MCF 10A (cell line): ENCODE data around the gene CSK. TPM values are rescaled to one million over a fixed set of nuclear protein-coding genes. Genes with fewer than 3 reads are reported as not detected.

Source experiments
- BruUV-seq: library from RNA; stranded (reverse); fragments of 400-500 nt; replicated peaks from 2 replicates; lab custom pipeline; 2021; lab: Mats Ljungman, UMichigan
- CTCF ChIA-PET: fragments of 300-600 bp; sonication (Branson Sonifier 250); formaldehyde crosslinking; extraction: SDS; loops from one replicate; lab custom pipeline; 2021; ENCODE audit warnings: antibody characterized with exemption, inconsistent platforms; lab: Yijun Ruan, JAX
- POLR2A ChIA-PET: fragments of 300-600, 350-650 bp; sonication (Branson Sonifier 250); formaldehyde crosslinking; extraction: SDS; loops from one replicate; lab custom pipeline; 2020; ENCODE audit warnings: antibody characterized with exemption, inconsistent platforms; lab: Yijun Ruan, JAX
- DNase-seq: peaks from one replicate; pipeline ENCODE4 v3.0.0-alpha.2; 2018; ENCODE audit not compliant: unreplicated experiment
- H3K27ac Mint-ChIP-seq: one replicate; pipeline ENCODE4 v1.8.0; 2022; ENCODE audit warnings: mild to moderate bottlenecking, low read depth, mixed read lengths; ENCODE audit not compliant: unreplicated experiment
- H3K27me3 Mint-ChIP-seq: one replicate; pipeline ENCODE4 v1.8.0; 2022; ENCODE audit warnings: mixed read lengths; ENCODE audit not compliant: insufficient read depth, unreplicated experiment
- H3K36me3 Mint-ChIP-seq: one replicate; pipeline ENCODE4 v1.8.0; 2022; ENCODE audit warnings: mild to moderate bottlenecking, moderate library complexity, mixed read lengths; ENCODE audit not compliant: insufficient read depth, unreplicated experiment
- H3K4me1 Mint-ChIP-seq: one replicate; pipeline ENCODE4 v1.8.0; 2022; ENCODE audit warnings: mixed read lengths; ENCODE audit not compliant: insufficient read depth, unreplicated experiment
- H3K4me3 Mint-ChIP-seq: one replicate; pipeline ENCODE4 v1.8.0; 2022; ENCODE audit warnings: mild to moderate bottlenecking, moderate library complexity, mixed read lengths; ENCODE audit not compliant: unreplicated experiment
- H3K9me3 Mint-ChIP-seq: one replicate; pipeline ENCODE4 v1.8.0; 2022; ENCODE audit warnings: mixed read lengths; ENCODE audit not compliant: unreplicated experiment
- intact Hi-C: fragments of 100-400 bp; cut with micrococcal nuclease; formaldehyde crosslinking; loops from 2 replicates; pipeline ENCODE4 v1.14.1; 2022
- total RNA-seq: library from RNA; stranded (reverse); gene quantifications from 2 replicates; pipeline ENCODE4 v1.2.3, GENCODE V29; 2022
- TF ChIP-seq, protein P1 (sequence below): fragments of 200-600 bp; IDR thresholded peaks from one replicate; pipeline ENCODE4 v1.8.0; 2022; ENCODE audit warnings: antibody characterized with exemption, mild to moderate bottlenecking; ENCODE audit not compliant: unreplicated experiment

The CSK gene
- total RNA-seq, 1 experiment from 2014 or later, result 65.3 TPM

DNA sequence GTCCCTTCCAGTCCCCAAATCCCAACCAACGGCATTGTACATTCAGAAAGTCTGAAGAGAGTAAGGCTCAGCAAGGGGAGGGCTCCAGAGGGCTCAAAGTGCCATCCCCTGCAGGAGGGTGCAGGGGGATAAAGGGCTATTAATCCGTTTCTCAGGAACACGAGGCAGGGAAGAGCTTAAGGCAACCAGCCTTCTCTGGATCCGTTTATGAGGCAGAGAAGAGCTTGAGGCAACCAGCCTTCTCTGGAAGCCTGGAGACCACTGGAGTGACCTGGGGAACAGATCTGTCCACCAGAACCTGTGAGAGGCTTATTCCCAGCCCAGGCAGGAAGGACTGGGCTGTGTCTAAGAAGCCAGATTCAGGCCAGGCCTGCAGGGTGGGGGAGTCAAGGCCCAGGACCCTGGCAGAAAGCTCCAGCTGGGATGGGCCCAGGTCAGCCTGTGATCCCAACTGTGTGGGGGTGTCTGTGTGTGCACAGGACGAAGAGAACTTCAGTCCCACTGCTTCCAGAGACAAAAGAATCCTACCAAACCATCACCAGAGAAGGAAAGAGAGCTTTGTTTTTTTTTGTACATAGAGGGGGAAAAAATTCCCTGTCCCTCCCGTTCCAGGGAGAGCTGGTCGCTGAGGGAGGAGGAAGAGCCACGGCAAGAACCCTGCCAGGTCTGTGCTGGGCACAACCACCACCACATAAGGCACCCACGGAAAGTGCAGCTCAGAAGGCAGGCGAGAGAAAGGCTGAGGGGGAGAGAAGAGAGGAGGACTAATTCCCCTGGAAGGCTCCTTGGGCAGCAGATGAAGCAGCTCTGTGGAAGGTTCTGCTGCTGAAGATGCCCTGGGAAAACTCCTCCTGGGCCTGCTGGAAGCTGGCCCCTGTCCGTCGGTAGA lies 62.7 kb downstream of the CSK start:
- no peak for DNase-seq
- TF ChIP-seq, protein P1, sequence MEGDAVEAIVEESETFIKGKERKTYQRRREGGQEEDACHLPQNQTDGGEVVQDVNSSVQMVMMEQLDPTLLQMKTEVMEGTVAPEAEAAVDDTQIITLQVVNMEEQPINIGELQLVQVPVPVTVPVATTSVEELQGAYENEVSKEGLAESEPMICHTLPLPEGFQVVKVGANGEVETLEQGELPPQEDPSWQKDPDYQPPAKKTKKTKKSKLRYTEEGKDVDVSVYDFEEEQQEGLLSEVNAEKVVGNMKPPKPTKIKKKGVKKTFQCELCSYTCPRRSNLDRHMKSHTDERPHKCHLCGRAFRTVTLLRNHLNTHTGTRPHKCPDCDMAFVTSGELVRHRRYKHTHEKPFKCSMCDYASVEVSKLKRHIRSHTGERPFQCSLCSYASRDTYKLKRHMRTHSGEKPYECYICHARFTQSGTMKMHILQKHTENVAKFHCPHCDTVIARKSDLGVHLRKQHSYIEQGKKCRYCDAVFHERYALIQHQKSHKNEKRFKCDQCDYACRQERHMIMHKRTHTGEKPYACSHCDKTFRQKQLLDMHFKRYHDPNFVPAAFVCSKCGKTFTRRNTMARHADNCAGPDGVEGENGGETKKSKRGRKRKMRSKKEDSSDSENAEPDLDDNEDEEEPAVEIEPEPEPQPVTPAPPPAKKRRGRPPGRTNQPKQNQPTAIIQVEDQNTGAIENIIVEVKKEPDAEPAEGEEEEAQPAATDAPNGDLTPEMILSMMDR, result no peak
- ChIA-PET POLR2A (interaction anchor here (0.6 to 2.6 kb wide), 5 partner anchors 25 to 74 kb away, joined by 3 to 18 read pairs (median 6); partner anchors contain the start of gene SCAMP2), CTCF (interaction anchor here (1.1 to 1.5 kb wide), 2 partner anchors 25 to 106 kb away, joined by 5 to 7 read pairs; no protein-coding TSS in a partner anchor)
- H3K4me1 Mint-ChIP-seq, result no peaks in the 10 kb centered on the region
- H3K9me3 Mint-ChIP-seq, result no peaks in the 10 kb centered on the region
- H3K27me3 Mint-ChIP-seq, result no peaks in the 10 kb centered on the region
- H3K27ac Mint-ChIP-seq, result no peak overlapping the region
- H3K4me3 Mint-ChIP-seq, result no peak overlapping the region
- intact Hi-C loops, result no loop called here
- peaks cover 38% of the 10 kb centered on the region for H3K36me3 Mint-ChIP-seq
- BruUV-seq, result no TSS peak

DNA sequence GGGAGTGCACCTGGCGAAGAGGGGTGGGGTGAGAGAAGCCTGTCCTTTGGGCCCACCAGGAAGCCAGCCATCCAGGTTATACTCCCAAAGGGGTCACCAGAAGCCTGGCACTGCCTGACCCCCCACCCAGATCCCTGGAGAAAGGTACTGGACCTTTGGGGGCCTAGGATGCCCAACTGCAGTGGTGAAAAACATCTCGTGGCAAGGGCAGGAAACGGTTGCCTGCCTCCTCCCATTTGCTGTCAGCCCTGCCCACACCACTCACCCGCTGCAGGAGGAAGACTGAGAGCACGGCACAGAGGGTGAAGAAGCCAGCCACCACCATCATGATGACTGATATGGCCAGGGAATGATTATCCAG lies 63.3 kb downstream of the CSK start:
- no peaks in the 10 kb centered on the region for H3K4me1 Mint-ChIP-seq
- CTCF ChIA-PET, result interaction anchor here (1.1 to 1.5 kb wide), 2 partner anchors 25 to 105 kb away, joined by 5 to 7 read pairs; no protein-coding TSS in a partner anchor
- H3K27ac Mint-ChIP-seq, result no peak overlapping the region
- POLR2A ChIA-PET, result interaction anchor here (0.6 to 1.2 kb wide), 3 partner anchors 25 to 74 kb away, joined by 3 to 6 read pairs (median 4); partner anchors contain the start of gene SCAMP2
- H3K36me3 Mint-ChIP-seq, result peaks cover 40% of the 10 kb centered on the region
- DNase-seq, result no peak
- H3K27me3 Mint-ChIP-seq, result no peaks in the 10 kb centered on the region
- intact Hi-C loops, result no loop called here
- no peaks in the 10 kb centered on the region for H3K9me3 Mint-ChIP-seq
- H3K4me3 Mint-ChIP-seq, result no peak overlapping the region
- no TSS peak for BruUV-seq
- TF ChIP-seq, protein P1, result no peak

DNA sequence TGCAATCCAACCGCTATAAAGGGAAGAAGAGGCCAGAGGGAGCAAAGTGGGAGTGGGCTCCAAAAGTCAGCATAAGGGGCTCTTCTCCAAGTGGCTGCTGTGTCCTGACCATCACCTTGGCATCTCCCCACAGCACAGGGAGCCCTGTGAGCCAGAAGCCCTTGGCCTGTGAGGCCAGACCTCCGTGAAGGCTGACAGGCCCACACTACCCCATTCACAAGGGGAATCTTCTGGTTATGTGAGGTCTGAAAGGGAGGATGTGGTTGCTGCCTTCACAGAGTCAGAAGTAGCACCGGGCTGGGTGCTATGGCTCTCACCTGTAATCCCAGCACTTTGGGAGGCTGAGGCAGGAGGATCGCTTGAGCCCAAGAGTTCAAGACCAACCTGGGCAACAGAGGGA lies 63.7 kb downstream of the CSK start:
- Mint-ChIP-seq H3K36me3 (peaks cover 37% of the 10 kb centered on the region), H3K4me3 (no peak overlapping the region), H3K4me1 (no peaks in the 10 kb centered on the region), H3K27ac (no peak overlapping the region), H3K9me3 (no peaks in the 10 kb centered on the region), H3K27me3 (no peaks in the 10 kb centered on the region)
- intact Hi-C loops, result no loop called here
- ChIA-PET POLR2A (interaction anchor here (0.6 to 1.2 kb wide), 2 partner anchors 25 to 75 kb away, joined by 4 to 6 read pairs; no protein-coding TSS in a partner anchor), CTCF (interaction anchor here (1.3 kb wide), 1 partner anchor 56 kb away, joined by 7 read pairs; no protein-coding TSS in a partner anchor)
- TF ChIP-seq, protein P1, result no peak
- no TSS peak for BruUV-seq
- no peak for DNase-seq

DNA sequence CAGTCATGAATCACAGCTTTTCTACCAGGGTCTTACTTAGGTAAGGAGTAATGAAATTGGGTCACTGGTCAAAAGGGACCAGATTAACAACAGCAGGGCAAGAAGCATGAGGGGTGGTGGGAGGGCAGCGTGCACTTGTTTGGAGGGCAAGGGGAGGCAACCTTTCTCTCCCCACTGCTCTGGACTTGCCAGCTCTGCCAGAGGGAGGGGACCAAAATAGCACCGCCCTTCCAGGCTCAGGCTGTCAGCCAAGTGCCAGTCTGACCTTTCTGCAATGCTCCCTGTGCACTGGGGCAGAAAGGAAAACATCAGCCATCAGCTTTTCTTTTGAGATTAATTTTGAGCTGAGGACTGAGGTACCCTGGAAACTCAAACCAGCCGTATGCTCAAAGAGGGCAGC lies 65.6 kb downstream of the CSK start:
- intact Hi-C loops, result no loop called here
- Mint-ChIP-seq H3K27ac (no peak overlapping the region), H3K4me1 (no peaks in the 10 kb centered on the region), H3K9me3 (no peaks in the 10 kb centered on the region), H3K27me3 (no peaks in the 10 kb centered on the region), H3K4me3 (no peak overlapping the region), H3K36me3 (peaks cover 49% of the 10 kb centered on the region)
- BruUV-seq, result no TSS peak
- TF ChIP-seq, protein P1, result no peak
- ChIA-PET CTCF (interaction anchor here (0.6 to 1.9 kb wide), 4 partner anchors 28 to 77 kb away, joined by 3 to 8 read pairs (median 4); no protein-coding TSS in a partner anchor), POLR2A (no interaction called here)
- no peak for DNase-seq
